ENCODE measurements around the gene RIMBP2. TPM values are rescaled to one million over a fixed set of nuclear protein-coding genes. Genes with fewer than 3 reads are reported as not detected.

Gene RIMBP2
- total and polyA plus RNA-seq, 9 of the 15 experiments (the other 6 are each of a cell fraction or from before 2014, with no cell fraction given), result not detected

- no peak for TF ChIP-seq ZNF589 (CRISPR knock-in tag; IDR thresholded peaks at IDR 0.05; ENCODE audit: low read depth)
These were observed 274.0 kb downstream of the RIMBP2 start (continued) for GRCh38 chr12:130441771-130442760.

- H3K9me3 ChIP-seq (replicated peaks; ENCODE audit: control insufficient read depth, insufficient read depth, low read depth, low read length), result no peaks in the 10 kb centered on the region
- intact Hi-C loops (cut with micrococcal nuclease) (no loop called here), in situ Hi-C loops (cut with MboI) (no loop called here)
- H3K4me3 ChIP-seq, result no peak overlapping the region
- ChIA-PET CTCF (ENCODE audit: low intra/inter-chr PET ratio) (no interaction called here), POLR2A (interaction anchor here (0.8 kb wide), 1 partner anchor 19 kb away, joined by 4 read pairs; no protein-coding TSS in a partner anchor)
- 1% methylated on average over 23 of the region's 23 CpGs for WGBS (ENCODE audit: insufficient coverage, low coverage, missing lambda C conversion rate)
- H2AFZ ChIP-seq (ENCODE audit: low read depth, low read length), result no peak overlapping the region
- DNase-seq (ENCODE audit: extremely low read depth in 1 of 4, low spot score in 3 of 4), result no peak
- H3K36me3 ChIP-seq (ENCODE audit: control insufficient read depth, insufficient read depth, low read length), result no peaks in the 10 kb centered on the region
- H3K4me1 ChIP-seq (replicated peaks in 1 of 2; ENCODE audit: control insufficient read depth in 2 of 2, insufficient read depth in 2 of 2, low read length in 2 of 2), result no peaks in the 10 kb centered on the region; a peak in 1 of 5 replicates
- no peak for ATAC-seq
- H3K4me2 ChIP-seq (ENCODE audit: insufficient read depth, low read length), result no peak overlapping the region
- no TSS peak for BruUV-seq (replicated peaks)
- H3K79me2 ChIP-seq (ENCODE audit: control insufficient read depth, insufficient read depth, low read length), result no peaks in the 10 kb centered on the region
- no peak for FAIRE-seq
- H3K9me1 ChIP-seq (ENCODE audit: control insufficient read depth, insufficient read depth, low read length), result peaks cover 5% of the 10 kb centered on the region
- H3K27me3 ChIP-seq (ENCODE audit: control insufficient read depth in 2 of 2, insufficient read depth in 2 of 2, low read length in 2 of 2), result peaks cover 7 to 58% of the 10 kb centered on the region in 2 experiments; a peak in 4 of 5 replicates
- no peaks in the 10 kb centered on the region; the same call in 1 of the 2 replicates for H4K20me1 ChIP-seq (replicated peaks; ENCODE audit: control insufficient read depth, insufficient read depth, low read length)
- TF ChIP-seq MTF1 (CRISPR knock-in tag; IDR thresholded peaks at IDR 0.05; ENCODE audit: borderline replicate concordance), result no peak
- no peak for TF ChIP-seq ZNF507 (tag; conservative IDR thresholded peaks at IDR 0.05)
- TF ChIP-seq DMBX1 (CRISPR knock-in tag; IDR thresholded peaks at IDR 0.05; ENCODE audit: borderline replicate concordance), result no peak
- TF ChIP-seq NR3C1 (CRISPR knock-in tag; IDR thresholded peaks at IDR 0.05), result no peak
- no peak for TF ChIP-seq SREBF2 (CRISPR knock-in tag; IDR thresholded peaks at IDR 0.05)
- no peak for TF ChIP-seq SMARCA5 (IDR thresholded peaks at IDR 0.05)
- TF ChIP-seq SOX6 (IDR thresholded peaks at IDR 0.05), result no peak
- TF ChIP-seq RFX5 (IDR thresholded peaks at IDR 0.05; ENCODE audit: low read depth, low read length), result no peak
- TF ChIP-seq KDM2B (CRISPR knock-in tag; IDR thresholded peaks at IDR 0.05), result no peak
- no peak for TF ChIP-seq ZNF232 (CRISPR knock-in tag; IDR thresholded peaks at IDR 0.05)
- H3K9ac ChIP-seq (ENCODE audit: insufficient read depth in 1 of 2, low read depth in 2 of 2, low read length in 2 of 2), result no peak overlapping the region
- no peak overlapping the region for H3K27ac ChIP-seq (ENCODE audit: extremely low read depth, low read depth, low read length)
These were observed 275.6 kb downstream of the RIMBP2 start for GRCh38 chr12:130440411-130441080.

Measured in K562 (cell line).